B cell (primary cell): ENCODE data around the gene CENPI.

Source experiments
- CTCF ChIP-seq: fragments of 200-600 bp; IDR thresholded peaks from one replicate; pipeline ENCODE4 v1.8.0; 2022; ENCODE audit warnings: antibody characterized with exemption, mild to moderate bottlenecking
- EZH2 ChIP-seq: IDR thresholded peaks from 2 replicates; pipeline ENCODE4 v1.6.1; 2012; ENCODE audit warnings: borderline replicate concordance, low read depth, mild to moderate bottlenecking, moderate library complexity, low read length; ENCODE audit not compliant: insufficient read depth, poor library complexity, severe bottlenecking

- TF ChIP-seq CTCF (no peak), EZH2 (no peak)
These were observed 26.4 kb upstream of the CENPI start for GRCh38 chrX:101071582-101071981.
